ENCODE measurements around the gene PTPRE.

DNA sequence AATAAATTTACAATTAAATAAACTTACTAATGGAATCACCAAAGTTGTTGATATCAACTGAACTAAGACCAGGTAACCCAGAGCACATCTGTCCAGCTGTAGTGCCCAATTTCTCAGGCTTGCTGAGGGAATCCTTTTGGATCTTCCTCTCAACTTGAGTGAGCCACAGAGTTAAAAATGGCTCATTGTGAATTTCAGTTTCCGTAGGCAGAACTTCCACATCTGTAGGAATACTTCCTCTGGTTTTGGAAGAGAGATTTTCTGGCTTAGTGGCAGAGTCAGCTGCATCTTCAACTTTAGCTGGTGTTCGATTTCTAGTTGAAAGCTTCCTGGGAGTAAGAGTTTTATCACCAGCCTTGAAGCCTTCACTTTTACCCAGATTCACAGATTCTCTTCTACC, 208.0 kb downstream of the PTPRE start:
- no peak for TF ChIP-seq POLR2A (IDR thresholded peaks at IDR 0.05)
- TF ChIP-seq, protein P1, sequence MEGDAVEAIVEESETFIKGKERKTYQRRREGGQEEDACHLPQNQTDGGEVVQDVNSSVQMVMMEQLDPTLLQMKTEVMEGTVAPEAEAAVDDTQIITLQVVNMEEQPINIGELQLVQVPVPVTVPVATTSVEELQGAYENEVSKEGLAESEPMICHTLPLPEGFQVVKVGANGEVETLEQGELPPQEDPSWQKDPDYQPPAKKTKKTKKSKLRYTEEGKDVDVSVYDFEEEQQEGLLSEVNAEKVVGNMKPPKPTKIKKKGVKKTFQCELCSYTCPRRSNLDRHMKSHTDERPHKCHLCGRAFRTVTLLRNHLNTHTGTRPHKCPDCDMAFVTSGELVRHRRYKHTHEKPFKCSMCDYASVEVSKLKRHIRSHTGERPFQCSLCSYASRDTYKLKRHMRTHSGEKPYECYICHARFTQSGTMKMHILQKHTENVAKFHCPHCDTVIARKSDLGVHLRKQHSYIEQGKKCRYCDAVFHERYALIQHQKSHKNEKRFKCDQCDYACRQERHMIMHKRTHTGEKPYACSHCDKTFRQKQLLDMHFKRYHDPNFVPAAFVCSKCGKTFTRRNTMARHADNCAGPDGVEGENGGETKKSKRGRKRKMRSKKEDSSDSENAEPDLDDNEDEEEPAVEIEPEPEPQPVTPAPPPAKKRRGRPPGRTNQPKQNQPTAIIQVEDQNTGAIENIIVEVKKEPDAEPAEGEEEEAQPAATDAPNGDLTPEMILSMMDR (IDR thresholded peaks at IDR 0.05) = no peak
- no peak for TF ChIP-seq EP300 (IDR thresholded peaks at IDR 0.05)

Measured in upper lobe of left lung (tissue), 4 donors.